HepG2 (cell line): ENCODE data around the gene ANTXR1. TPM values are rescaled to one million over a fixed set of nuclear protein-coding genes. Genes with fewer than 3 reads are reported as not detected.

Source experiments
- ARID5B ChIP-seq: IDR thresholded peaks from 2 replicates; pipeline ENCODE4 v1.4.0; 2020; ENCODE audit warnings: mild to moderate bottlenecking, missing genetic modification reagents
- ATF5 ChIP-seq: sonication (generic); formaldehyde crosslinking; IDR thresholded peaks from 2 replicates; pipeline ENCODE4 v1.4.0; 2020; ENCODE audit warnings: mild to moderate bottlenecking, low read depth, missing genetic modification reagents
- BRD4 ChIP-seq: sonication (generic); formaldehyde crosslinking; IDR thresholded peaks from 2 replicates; pipeline ENCODE4 v1.4.0; 2020; ENCODE audit warnings: missing genetic modification reagents
- CERS6 ChIP-seq: sonication (generic); formaldehyde crosslinking; IDR thresholded peaks from 2 replicates; pipeline ENCODE4 v1.5.0; 2020; ENCODE audit warnings: missing genetic modification reagents
- E2F1 ChIP-seq: sonication (generic); formaldehyde crosslinking; IDR thresholded peaks from 2 replicates; pipeline ENCODE4 v1.5.0; 2020; ENCODE audit warnings: missing genetic modification reagents
- JDP2 ChIP-seq: sonication (generic); formaldehyde crosslinking; IDR thresholded peaks from 2 replicates; pipeline ENCODE4 v1.8.1; 2022; ENCODE audit warnings: missing genetic modification reagents, borderline replicate concordance
- MYPOP ChIP-seq: sonication (generic); formaldehyde crosslinking; IDR thresholded peaks from 2 replicates; pipeline ENCODE4 v1.8.1; 2023; ENCODE audit warnings: mild to moderate bottlenecking, moderate library complexity, missing genetic modification reagents
- NCOA5 ChIP-seq: sonication (generic); formaldehyde crosslinking; IDR thresholded peaks from 2 replicates; pipeline ENCODE4 v1.4.0; 2020; ENCODE audit warnings: missing genetic modification reagents
- NFIB ChIP-seq: sonication (generic); formaldehyde crosslinking; IDR thresholded peaks from 2 replicates; pipeline ENCODE4 v1.9.0; 2021; ENCODE audit warnings: missing genetic modification reagents, mild to moderate bottlenecking, borderline replicate concordance
- NFKB2 ChIP-seq: sonication (generic); formaldehyde crosslinking; IDR thresholded peaks from 2 replicates; pipeline ENCODE4 v1.4.0; 2020; ENCODE audit warnings: missing genetic modification reagents, borderline replicate concordance
- RFX3 ChIP-seq: IDR thresholded peaks from 2 replicates; pipeline ENCODE4 v1.6.1; 2016; ENCODE audit warnings: missing biosample characterization, missing genetic modification reagents
- ZBTB33 ChIP-seq: sonication (generic); formaldehyde crosslinking; IDR thresholded peaks from 2 replicates; pipeline ENCODE4 v1.4.0; 2020; ENCODE audit warnings: missing genetic modification reagents
- ZNF225 ChIP-seq: sonication (generic); formaldehyde crosslinking; IDR thresholded peaks from 2 replicates; pipeline ENCODE4 v1.4.0; 2020; ENCODE audit warnings: mild to moderate bottlenecking, missing genetic modification reagents
- ZNF383 ChIP-seq: sonication (generic); formaldehyde crosslinking; IDR thresholded peaks from 2 replicates; pipeline ENCODE4 v1.4.0; 2020; ENCODE audit warnings: missing genetic modification reagents, mild to moderate bottlenecking, borderline replicate concordance
- ZNF607 ChIP-seq: sonication (generic); formaldehyde crosslinking; IDR thresholded peaks from 2 replicates; pipeline ENCODE4 v1.5.1; 2020; ENCODE audit warnings: missing genetic modification reagents, mild to moderate bottlenecking, borderline replicate concordance
- ZNF737 ChIP-seq: sonication (generic); formaldehyde crosslinking; IDR thresholded peaks from 2 replicates; pipeline ENCODE4 v1.5.0; 2020; ENCODE audit warnings: missing genetic modification reagents, mild to moderate bottlenecking, borderline replicate concordance
- ZNF746 ChIP-seq: sonication (generic); formaldehyde crosslinking; IDR thresholded peaks from 2 replicates; pipeline ENCODE4 v1.8.0; 2022; ENCODE audit warnings: mild to moderate bottlenecking, missing genetic modification reagents
- ZSCAN12 ChIP-seq: sonication (generic); formaldehyde crosslinking; IDR thresholded peaks from 2 replicates; pipeline ENCODE4 v1.9.0; 2021; ENCODE audit warnings: mild to moderate bottlenecking, missing genetic modification reagents
- polyA plus RNA-seq, 8 experiments: library from polyadenylated mRNA; depleted of rRNA in 3 of 8; stranded (reverse) in 7 of 8; unstranded in 1 of 8; fragments of >200 nt; fragmentation: Illumina TruSeq in 4 of 8; extraction: Trizol in 4 of 8; gene quantifications; 2 replicates each; pipeline versions ENCODE4 v1.2.1 to v1.2.3, GENCODE V29; 2011 to 2016; ENCODE audit warnings: low read depth in 4 of 8, missing spikeins in 1 of 8, mixed read lengths in 1 of 8; ENCODE audit not compliant: insufficient read depth in 1 of 8
- total RNA-seq, 5 experiments: library from RNA; depleted of rRNA; stranded (reverse); fragments of >200 nt; fragmentation: Illumina TruSeq; extraction: Trizol; gene quantifications; 2 replicates each; pipeline ENCODE4 v1.2.3, GENCODE V29; 2016; ENCODE audit warnings: low read depth in 1 of 5

The ANTXR1 gene
- total and polyA plus RNA-seq, 2 of the 13 experiments (the other 11 are each of a cell fraction or from before 2014, with no cell fraction given): 4.5 to 12.7 TPM

GRCh38 chr2:69062307-69062962 is 49.5 kb downstream of the ANTXR1 start (continued):
- TF ChIP-seq ZNF737 (CRISPR knock-in tag): no peak
- TF ChIP-seq E2F1 (CRISPR knock-in tag): no peak
- TF ChIP-seq MYPOP: no peak
- no peak for TF ChIP-seq ZNF607 (CRISPR knock-in tag)
- no peak for TF ChIP-seq RFX3 (CRISPR knock-in tag)
- no peak for TF ChIP-seq NCOA5 (CRISPR knock-in tag)
- no peak for TF ChIP-seq ZSCAN12 (CRISPR knock-in tag)
- TF ChIP-seq CERS6: no peak
- no peak for TF ChIP-seq JDP2 (CRISPR knock-in tag)
- no peak for TF ChIP-seq NFIB (CRISPR knock-in tag)
- no peak for TF ChIP-seq ZBTB33 (CRISPR knock-in tag)
- TF ChIP-seq ZNF383: no peak
- peak; percentile 90 for TF ChIP-seq ARID5B (CRISPR knock-in tag)
- TF ChIP-seq ZNF746 (CRISPR knock-in tag): no peak
- TF ChIP-seq ZNF225 (CRISPR knock-in tag): no peak
- TF ChIP-seq NFKB2 (CRISPR knock-in tag): no peak
- TF ChIP-seq BRD4: no peak
- TF ChIP-seq ATF5 (CRISPR knock-in tag): no peak
